K562 (cell line): ENCODE measurements around the gene DUSP16.
"Not testable (repeated sequence)": the region's sequence is repeated elsewhere in the genome, so short reads cannot be mapped to it uniquely, and the experiment has no call there.

Experiments used
- CTCF ChIP-seq, 3 experiments: IDR thresholded peaks in 2 of 3; conservative IDR thresholded peaks in 1 of 3; 2 replicates each; pipeline ENCODE4 v1.5.1; 2011 to 2012; ENCODE audit warnings: low read length in 3 of 3, mild to moderate bottlenecking in 3 of 3, control low read depth in 2 of 3, improper control_type of control experiment in 1 of 3, inconsistent platforms in 1 of 3, low read depth in 1 of 3, mixed read lengths in 1 of 3, moderate library complexity in 1 of 3; ENCODE audit not compliant: insufficient read depth in 2 of 3
- HDAC2 ChIP-seq: fragments of 450-650 bp; IDR thresholded peaks from 2 replicates; pipeline ENCODE4 v1.6.1; 2016; ENCODE audit warnings: mild to moderate bottlenecking
- MAZ ChIP-seq, 2 experiments: fragments of 450-650 bp in 1 of 2; sonication (generic) in 1 of 2; formaldehyde crosslinking; IDR thresholded peaks in 1 of 2; conservative IDR thresholded peaks in 1 of 2; 2 replicates each; pipeline versions ENCODE4 v1.4.0 to v1.5.0; 2020; ENCODE audit warnings: mild to moderate bottlenecking in 1 of 2, missing genetic modification reagents in 1 of 2
- SREBF1 ChIP-seq: fragments of 150-350 bp; IDR thresholded peaks from 2 replicates; pipeline ENCODE4 v1.6.1; 2014; ENCODE audit warnings: antibody characterized with exemption, low read depth, low read length, borderline replicate concordance
- SRF ChIP-seq, 2 experiments: fragments of 250-450, 450-650 bp in 1 of 2; sonication (Bioruptor Pico) in 1 of 2; sonication (generic) in 1 of 2; formaldehyde crosslinking; IDR thresholded peaks; 2 replicates each; pipeline versions ENCODE4 v1.5.0 to v1.5.1; 2020 to 2022; ENCODE audit warnings: mild to moderate bottlenecking in 1 of 2, missing genetic modification reagents in 1 of 2
- ZFP1 ChIP-seq: fragments of 450-650 bp; formaldehyde crosslinking; IDR thresholded peaks from 2 replicates; pipeline ENCODE4 v1.4.0; 2020; ENCODE audit warnings: mild to moderate bottlenecking, mixed read lengths

GRCh38 chr12:12580716-12581115, 18.1 kb upstream of the DUSP16 start:
- not testable (repeated sequence) for TF ChIP-seq CTCF (IDR thresholded peaks at IDR 0.05 in 2 of 3, conservative IDR thresholded peaks at IDR 0.05 in 1 of 3; ENCODE audit: insufficient read depth in 2 of 3, low read depth in 1 of 3, low read length in 3 of 3); HDAC2; ZFP1 (CRISPR knock-in tag); MAZ (CRISPR knock-in tag; conservative IDR thresholded peaks at IDR 0.05 in 1 of 2, IDR thresholded peaks at IDR 0.05 in 1 of 2); SREBF1; SRF (CRISPR knock-in tag; IDR thresholded peaks at IDR 0.05)
